Urothelium cell line (cell line): ENCODE data around the gene HOXA7.

ENCODE experiments used
- DNase-seq: peaks from one replicate; pipeline ENCODE4 v3.0.0; 2011; ENCODE audit warnings: low spot score, mixed read lengths
- FAIRE-seq: peaks from 2 replicates; lab custom pipeline; 2011; peaks lifted over from hg19 to GRCh38; lab: Jason Lieb, UNC

Gene HOXA7

DNA sequence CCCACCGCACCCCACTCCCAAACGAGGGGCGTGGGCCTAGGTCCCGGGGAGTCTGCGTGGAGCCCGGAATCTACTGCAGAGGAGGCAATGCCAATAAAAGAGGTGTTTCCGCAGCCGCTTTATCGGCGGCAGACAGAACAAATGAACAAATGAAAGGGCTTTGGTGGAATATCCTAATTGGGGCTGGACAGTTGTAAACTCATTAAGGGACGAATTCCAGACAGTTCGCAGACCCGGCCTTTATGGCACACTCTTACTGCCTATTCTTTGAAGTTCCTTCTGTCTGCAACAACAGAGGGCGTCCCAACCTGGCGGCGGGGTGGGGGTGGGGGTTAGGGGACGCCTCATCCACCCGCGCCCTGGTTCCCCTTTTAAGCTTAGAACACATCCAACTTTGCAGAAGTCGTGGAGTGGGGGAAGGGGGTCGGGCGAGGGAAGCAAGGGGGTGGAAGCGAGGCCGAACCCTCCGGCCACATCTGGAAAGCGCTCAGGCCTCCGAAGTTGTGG lies 4.8 kb upstream of the HOXA7 start:
- DNase-seq: no peak
- FAIRE-seq: no peak

DNA sequence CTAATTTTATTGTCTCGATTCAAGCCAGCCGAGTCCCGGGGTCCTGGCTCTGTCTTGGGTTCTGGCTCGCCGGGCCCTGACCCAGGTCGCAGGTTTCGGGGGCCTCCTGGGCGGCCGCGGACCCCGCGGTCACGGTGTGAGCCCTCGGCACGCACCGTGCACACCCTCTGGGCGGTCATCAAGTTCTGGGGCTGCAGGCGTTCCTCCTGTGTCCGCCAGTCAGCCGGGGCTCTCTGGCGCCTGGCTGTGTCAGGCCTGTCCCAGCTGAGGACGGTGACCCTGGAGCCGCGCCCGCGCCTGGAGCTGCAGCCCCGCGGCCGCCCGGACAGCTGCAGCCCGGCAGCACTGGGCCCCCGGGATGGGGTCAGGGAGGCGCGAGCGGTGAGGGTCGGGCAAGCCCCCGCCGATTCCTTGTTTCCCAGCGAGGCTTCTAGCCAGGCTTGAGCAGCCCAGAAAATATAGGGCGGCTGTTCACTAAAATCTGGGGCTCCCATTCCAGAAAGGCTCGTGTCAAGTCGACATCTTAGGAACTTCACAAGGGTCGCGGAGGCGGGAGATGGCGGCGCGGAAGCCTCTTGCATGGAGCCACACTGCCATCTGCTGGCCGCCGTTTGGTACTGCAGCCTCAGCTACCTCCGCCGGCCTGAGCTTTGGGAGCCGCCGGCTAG lies 4.2 kb upstream of the HOXA7 start:
- peak; percentile 86 for FAIRE-seq

DNA sequence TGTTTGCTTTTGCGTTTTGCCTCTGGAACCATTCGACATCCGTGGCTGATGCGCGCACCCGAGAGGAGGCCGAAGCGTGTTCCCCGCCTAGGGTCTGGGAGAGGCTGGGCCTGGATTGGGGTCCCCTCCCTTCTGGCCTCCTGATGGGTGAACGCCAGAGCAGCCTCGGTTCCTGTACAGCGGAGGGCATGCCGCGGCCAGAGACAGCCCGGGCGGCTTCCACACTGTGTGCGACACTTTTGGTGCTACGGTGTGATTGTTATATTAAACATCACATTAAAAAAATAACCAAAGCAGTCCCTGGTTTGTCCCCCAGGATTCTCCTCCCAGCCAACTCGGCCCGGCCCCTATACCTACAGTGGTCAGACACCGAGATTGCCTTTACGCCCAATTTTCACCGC lies 3.7 kb upstream of the HOXA7 start:
- FAIRE-seq (no peak), DNase-seq (no peak)

More for the DNA sequence above, 4.2 kb upstream of the HOXA7 start:
- peak; percentile 86 for DNase-seq

DNA sequence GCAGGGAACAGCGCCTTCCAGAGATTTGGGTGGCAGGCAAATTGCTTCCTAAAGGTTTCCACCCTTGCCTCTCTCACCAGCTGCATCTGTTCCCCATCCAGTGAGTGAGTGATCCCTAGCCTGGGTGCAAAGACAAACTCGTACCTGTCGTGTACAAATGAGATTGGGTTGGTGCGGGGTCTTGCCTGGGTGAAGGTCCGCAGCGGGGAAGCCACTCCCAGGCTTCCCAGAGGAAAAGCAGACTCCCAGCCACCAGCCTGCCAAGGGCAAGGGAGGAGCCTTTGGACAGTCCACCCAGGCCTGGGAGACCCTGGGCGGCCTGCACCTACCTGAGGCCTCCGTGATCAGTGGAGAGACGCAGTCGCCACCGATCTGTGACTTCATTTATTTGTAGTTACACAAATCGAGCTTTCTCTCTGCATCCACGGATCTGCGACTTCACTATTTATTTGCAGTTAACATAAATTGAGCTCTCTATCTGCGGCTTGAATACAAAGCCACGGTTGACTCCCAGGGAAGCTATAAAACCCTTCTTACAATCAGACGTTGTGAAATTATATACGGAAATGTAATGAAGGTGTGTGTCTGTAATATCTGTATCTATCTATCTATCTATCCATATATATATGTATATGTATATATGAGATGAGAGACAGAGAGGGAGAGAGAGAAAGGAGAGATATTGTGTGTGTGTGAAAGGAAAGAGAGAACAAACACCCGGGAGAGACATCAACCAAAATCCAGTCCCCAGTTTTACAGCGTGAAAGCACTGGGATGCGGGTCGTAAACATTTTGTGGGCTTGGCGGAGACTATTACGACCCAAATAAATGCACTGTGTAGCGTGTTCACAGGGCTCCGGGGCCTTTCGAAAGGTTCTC lies 3.0 kb upstream of the HOXA7 start:
- FAIRE-seq (no peak), DNase-seq (no peak)

DNA sequence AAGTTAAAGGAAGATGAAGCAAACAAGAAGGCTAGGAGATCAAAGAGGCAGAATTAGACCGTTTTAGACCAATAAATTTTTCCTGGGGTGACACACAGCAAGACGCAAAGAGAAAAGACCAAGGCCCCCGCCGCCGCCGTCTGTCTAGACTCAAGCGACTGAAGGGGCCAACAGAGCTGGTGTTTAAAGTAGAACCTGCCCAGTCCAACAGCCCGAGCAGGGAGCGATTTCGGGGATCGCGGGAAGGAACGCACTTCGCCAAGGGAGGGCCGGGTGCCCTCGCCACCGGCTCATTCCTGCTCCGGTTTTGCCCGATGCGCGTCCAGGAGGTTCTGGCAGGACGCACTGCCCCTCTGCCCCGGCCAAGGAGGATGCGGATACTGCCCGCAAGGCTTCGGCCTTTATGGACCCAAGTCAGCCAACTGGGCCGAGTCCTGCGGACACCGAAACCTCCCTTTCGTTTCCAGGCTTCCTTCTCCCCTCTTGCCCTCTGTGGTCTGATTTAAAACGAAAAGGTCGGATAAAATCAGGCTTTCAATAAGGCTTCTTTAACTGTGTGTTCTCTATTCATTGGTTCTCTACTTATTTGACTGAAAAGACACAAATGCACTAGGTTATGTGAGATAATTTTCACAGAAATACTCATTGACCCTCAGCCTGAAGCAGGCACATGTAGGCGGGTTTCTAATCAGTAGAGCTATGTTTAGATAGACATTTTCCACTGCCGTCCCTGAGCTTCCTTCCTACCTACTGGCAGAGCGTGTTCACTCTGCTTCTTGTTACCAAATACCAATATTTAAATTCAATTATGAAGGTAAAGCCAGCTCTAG lies 2.2 kb upstream of the HOXA7 start:
- FAIRE-seq (no peak), DNase-seq (no peak)

DNA sequence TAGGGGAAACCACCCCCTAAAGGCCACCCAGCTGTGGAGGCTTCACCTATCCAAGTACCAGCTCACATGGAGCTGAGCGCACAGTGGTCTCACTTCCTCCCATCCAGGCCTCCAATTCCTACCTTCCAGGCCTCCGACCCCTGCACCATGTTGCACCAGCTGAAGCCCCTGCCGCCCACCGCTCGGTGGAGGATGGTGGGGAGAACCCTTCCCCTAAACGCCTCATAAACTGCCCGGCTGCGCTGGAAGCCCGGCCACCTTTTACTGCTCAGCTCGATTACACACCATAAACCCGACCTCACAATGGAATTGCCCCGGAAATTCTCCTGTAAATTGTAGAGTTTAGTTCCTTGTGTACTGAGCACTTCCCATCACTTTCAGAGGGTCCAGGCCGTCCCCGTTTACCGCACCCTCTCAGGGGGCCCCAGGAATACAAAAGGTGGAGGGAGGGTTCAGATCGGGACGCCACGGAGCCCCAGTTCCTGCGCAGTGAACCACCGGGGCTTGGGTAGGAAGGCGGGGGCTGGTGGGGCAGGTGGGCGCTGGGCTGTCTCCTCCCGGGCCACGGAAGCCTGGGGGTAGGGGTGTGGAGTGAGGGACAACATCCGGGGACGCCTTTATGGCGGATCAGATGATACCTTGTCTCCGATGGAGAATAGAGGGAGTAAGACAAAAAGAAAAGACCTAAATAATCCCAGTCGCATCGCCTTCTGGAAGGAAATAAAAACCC lies 1.4 kb upstream of the HOXA7 start:
- FAIRE-seq (peak; percentile 53), DNase-seq (no peak)

DNA sequence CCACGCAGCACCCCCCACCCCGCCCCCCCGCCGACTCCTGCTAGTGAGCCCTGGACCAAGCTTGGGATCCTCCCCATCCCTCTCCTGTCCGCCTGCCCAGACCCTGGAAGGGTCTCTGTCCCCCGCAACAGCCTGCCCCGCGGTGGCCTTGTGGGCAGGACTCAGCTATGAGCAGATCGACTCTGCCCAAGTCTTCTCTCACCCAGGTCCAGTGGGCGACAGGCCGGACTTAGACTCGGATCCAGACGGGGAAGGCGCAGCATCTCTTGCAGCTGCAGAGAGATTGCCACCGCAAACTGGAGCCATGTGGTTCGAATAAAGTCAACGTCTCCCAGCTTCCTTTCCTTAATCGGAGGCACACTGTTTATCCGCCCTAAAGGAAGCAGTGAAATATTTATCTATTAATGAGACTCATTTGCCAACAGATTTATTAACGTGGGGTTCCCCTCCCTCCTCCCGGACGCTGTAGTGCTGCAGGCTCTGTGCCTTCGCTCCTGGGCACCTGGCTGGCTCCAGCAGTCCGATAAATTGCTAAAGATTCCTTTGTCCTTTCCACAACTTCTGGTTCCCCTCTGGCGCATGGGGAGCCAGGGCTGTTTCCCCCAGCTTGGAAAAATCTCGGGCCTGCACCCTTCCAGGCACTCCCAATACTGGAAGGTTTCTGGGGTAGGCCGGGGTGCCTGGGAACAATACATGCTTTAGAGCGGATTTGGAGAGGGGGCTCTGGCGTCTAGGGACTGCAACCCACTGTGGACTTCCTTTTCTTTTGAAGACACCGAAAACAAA lies 634 bp upstream of the HOXA7 start:
- no peak for DNase-seq
- FAIRE-seq: peak; percentile 75

DNA sequence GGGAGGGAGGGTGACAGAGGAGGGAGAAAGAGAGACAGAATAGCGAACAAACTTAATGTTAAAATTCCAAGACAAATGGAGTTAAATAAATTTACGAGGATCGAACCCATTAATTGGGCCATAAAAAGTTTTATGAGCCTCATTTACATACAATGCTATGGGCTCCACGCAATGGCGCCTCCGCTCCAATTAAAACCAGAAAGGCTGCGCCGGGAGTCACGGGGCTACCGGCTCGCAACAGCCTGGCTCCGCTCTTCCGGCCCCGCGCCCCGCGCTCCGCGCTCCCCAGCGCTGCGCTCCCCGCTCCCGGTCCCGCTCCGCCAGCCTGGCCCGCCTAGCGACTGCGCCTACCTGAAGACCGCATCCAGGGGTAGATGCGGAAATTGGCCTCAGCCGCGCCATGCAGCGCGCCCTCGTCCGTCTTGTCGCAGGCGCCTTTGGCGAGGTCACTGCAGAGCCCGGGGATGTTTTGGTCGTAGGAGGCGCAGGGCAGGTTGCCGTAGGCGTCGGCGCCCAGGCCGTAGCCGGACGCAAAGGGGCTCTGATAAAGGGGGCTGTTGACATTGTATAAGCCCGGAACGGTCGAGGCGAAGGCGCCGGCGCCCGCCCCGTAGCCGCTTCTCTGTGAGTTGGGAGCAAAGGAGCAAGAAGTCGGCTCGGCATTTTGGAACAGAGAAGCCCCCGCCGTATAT lies 513 bp downstream of the HOXA7 start:
- DNase-seq: no peak

DNA sequence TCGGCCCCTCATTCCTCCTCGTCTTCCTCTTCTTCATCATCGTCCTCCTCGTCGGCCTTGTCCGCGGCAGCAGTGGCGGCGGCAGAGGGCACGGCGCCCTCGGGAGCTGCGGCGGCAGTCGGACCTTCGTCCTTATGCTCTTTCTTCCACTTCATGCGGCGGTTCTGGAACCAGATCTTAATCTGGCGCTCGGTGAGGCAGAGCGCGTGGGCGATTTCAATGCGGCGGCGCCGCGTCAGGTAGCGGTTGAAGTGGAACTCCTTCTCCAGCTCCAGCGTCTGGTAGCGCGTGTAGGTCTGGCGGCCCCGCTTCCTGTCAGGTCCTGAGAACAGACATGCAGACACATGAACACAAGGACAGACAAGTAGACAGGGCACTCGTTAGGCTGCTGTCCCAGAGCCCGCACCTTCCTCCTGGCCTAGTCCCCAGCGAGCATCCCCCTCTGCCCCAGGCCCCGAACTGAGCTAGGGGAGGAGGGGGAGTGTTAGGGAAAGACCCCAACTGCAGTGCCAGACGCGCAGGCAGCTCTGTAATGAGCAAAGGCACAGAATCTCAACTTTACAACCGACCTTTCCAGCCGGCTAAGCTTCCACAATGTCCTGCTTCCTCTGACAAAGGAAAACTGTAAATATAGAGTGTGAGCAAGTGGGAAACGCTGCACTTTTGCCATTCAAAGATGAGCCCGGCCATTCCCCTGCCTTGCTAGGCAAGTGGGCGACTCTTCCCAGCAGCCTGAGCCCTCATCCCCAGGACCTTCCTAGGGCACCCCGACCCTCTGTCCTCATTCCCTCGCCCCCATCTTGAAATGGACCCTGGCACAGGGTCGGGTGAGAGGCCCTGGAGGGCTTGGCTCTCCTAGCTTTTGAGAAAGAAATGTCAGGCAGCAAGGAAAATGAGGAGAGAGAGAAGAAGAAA lies 1.3 kb downstream of the HOXA7 start:
- FAIRE-seq: no peak
- no peak for DNase-seq

More for the DNA sequence above, 513 bp downstream of the HOXA7 start:
- peak; percentile 95 for FAIRE-seq

DNA sequence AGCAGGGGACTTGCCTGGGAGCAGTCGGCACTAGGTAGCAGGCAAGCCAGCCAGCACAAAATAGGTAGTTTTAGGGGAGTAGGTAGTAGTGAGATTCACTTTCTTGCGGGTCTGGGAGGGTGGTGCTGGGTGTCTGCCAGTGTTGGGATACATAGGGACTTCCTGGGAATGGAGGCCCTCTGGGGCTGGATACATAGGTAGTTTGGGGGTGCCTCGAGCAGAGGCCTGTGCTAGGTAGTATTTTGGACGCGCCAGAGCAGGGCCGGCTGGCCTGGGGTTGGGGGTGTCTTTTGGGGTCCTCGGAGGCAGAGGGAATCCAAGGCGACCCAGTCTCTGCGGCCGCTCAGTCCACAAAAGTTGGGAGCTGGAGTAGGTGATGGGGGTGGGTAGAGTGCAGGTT lies 2.1 kb downstream of the HOXA7 start:
- DNase-seq (no peak), FAIRE-seq (no peak)

DNA sequence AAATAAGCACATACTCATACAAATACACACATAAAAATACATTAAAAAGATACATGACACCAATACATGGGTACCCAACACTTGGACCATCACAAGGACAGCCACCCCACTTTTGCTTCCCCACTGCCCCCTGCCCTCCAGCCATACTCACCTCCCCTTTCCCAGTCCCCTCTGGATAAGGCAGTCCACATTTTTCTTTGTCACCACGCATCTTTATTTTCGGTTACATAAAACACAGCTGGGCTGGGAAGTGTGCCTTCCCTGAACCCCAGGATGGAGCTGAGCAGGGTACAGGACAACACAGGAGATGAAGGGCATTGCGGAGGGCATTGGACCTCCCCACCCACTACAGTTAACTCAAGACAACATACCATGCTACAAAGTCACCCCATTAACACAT lies 2.9 kb downstream of the HOXA7 start:
- DNase-seq: no peak
- no peak for FAIRE-seq

DNA sequence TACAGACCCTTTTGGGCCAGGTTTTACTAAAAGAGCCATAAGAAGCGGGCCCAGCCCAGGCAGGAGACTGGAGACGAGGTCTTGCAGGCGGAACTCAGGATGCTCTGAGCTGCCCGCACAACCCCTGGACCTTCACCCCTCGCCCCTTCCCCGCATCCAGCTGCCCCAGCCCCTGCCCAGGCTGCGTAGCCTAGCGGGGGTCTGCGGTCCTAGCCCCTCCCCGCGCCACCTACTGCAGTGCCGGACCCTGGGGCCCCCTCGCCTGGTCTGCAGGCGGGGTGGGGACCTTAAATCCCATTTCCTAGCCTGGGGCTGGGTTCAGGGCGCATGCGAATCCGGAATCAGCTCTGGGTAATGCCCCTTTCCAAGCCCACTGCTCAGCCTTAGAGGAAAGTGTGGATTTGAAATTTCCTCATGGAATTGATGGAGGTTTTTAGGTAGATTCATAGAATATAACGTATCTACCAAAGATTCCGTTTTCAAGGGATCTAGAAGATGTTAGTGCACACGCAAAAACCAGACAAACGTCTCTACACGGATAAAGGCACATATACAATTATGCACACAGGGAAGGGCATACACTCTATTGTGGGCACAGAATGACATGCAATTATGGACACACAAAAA lies 3.5 kb downstream of the HOXA7 start:
- FAIRE-seq (no peak), DNase-seq (no peak)

DNA sequence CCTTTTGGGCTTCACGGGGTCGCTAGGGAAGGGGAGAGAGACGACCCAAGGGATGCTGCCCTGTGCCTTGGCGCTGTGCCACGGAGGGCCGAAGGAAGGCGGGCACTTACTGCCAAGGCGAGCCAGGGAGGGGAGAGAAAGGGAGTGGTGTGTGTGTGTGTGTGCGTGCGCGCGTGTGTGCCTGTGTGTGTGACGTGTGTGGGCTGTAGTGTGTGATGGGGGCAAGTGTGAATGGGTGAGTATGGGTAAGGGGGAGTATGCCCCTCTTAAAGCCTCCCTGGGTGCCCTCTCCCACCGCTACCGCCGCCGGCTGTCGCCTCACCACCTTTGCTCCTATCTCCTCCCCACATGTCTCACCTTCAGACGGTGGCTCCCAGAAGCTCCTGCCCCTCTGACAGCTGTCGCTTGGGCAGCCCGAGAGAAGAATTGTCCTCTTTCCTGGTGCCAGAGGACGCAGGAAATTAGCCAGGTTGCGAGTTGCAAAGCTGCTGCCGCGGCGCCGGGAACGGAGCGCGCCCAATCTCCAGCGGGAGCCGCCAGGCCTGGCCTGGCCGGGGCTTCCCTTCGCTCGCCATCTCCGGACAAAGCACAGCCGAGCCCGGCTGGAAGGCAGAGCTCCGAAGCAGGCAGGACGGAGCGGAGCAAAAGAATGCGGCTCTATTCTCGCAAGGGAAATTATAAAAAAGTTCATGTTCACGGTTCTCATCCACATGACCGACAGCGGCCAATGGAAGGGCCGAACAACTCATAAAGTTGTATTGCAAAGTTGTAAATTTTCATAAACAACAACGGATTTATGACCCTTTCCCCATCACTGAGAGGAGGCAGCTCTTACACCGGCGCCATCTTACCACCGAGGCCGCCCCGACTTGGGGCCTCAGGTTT lies 4.3 kb downstream of the HOXA7 start, which contains the start of gene HOXA3:
Gene HOXA3, minus strand, starts transcription at position 653 of the 885 bp plus-strand sequence. CDS start 41,943 bp downstream, outside the sequence.
- FAIRE-seq (no peak), DNase-seq (no peak)

DNA sequence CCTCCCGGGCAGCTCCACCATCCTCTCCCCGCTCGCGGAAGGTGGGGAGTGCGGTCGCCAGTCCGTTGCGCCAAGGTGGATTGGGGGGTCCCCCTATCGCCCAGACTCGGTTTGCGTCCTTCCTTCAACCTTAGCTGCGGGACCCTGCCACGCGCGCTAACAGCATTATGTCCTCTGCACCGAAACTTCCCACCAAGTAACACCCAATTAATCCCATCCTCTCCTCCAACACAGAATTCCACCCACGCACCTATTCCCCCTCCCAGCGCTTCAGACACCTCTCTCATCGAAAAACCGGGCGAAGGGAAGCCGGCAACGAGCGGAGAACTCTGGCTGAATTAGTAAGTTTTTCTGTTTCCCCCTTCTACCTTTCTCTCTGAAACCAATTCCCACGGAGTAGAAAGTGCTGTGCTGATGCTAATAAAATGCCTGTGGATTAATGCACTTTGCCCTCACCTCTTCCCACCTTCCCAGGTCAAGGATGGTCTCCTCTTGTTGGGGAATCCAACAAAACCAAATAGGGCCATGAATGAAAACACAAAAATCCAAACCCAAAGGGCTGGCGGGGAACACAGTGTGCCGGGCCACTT lies 5.0 kb downstream of the HOXA7 start:
- no peak for FAIRE-seq
- no peak for DNase-seq

DNA sequence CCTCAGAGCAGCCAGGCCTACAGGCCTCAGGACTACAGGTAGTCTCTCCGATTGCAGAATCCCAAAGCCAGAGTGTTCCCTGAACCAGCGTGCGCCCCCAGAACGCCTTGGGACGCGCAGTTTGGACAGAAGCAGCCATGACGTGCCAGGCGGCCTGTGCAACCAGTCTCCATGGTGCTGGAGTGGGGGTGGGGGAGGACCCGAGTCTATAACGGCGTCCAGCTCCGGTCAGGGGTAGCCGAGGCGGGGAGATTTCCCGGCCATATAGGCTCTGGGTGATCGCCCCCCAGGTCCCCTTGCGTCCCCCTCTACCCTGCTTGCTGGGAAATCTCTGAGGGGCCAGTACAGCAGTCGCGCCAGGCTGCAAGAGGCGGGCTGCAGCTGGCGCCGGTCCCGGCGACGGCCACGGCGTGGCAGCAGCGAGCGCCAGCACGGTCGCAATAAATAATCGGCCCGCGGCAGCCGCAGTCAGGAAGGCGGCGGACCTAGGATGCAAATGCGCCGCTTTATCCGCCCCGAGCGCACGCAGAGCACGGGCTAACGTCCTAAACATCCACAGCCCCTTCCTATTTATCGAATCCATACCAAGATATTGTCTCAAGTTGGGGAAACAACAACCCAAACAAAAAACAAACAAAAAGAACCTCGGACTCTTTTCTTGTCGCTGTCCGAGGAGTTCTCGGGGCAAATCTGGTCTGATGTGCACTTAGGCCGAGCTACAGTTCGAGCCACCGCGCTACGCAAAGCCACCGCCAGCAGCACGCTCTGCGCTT lies 5.7 kb downstream of the HOXA7 start:
- peak; percentile 97 for FAIRE-seq
- peak; percentile 92 for DNase-seq
